Trophoblast cell (in vitro differentiated cells and primary cell): ENCODE data around the gene ABCB8.

Source experiments
- DNase-seq, 2 donors: peaks; one replicate each; pipeline ENCODE4 v3.0.0-alpha.2; 2016
- H2AFZ ChIP-seq: 2 replicates; pipeline ENCODE4 v1.6.1; 2013; ENCODE audit warnings: low read length, moderate library complexity, mild to moderate bottlenecking; ENCODE audit not compliant: insufficient read depth, poor library complexity
- H2AK5ac ChIP-seq: 2 replicates; pipeline ENCODE4 v1.6.1; 2013; ENCODE audit warnings: mild to moderate bottlenecking, low read length
- H2BK120ac ChIP-seq: 2 replicates; pipeline ENCODE4 v1.6.1; 2013; ENCODE audit warnings: low read length, mild to moderate bottlenecking, moderate library complexity; ENCODE audit not compliant: insufficient read depth, poor library complexity
- H2BK12ac ChIP-seq: 2 replicates; pipeline ENCODE4 v1.6.1; 2013; ENCODE audit warnings: mild to moderate bottlenecking, low read length, moderate library complexity
- H2BK5ac ChIP-seq: 2 replicates; pipeline ENCODE4 v1.6.1; 2013; ENCODE audit warnings: low read length, low read depth, moderate library complexity, mild to moderate bottlenecking; ENCODE audit not compliant: poor library complexity
- H3K14ac ChIP-seq: 2 replicates; pipeline ENCODE4 v1.6.1; 2013; ENCODE audit warnings: mild to moderate bottlenecking, low read length
- H3K18ac ChIP-seq: 2 replicates; pipeline ENCODE4 v1.6.1; 2013; ENCODE audit warnings: mild to moderate bottlenecking, low read length
- H3K23ac ChIP-seq: 2 replicates; pipeline ENCODE4 v1.6.1; 2013; ENCODE audit warnings: low read length
- H3K27ac ChIP-seq: 2 replicates; pipeline ENCODE4 v1.5.1; 2013; ENCODE audit warnings: low read depth, mild to moderate bottlenecking, inconsistent platforms, low read length, moderate library complexity
- H3K27me3 ChIP-seq: 2 replicates; pipeline ENCODE4 v1.6.1; 2013; ENCODE audit warnings: inconsistent platforms, mild to moderate bottlenecking, low read length, moderate library complexity; ENCODE audit not compliant: insufficient read depth
- H3K36me3 ChIP-seq, 2 experiments: 1 replicate in 1 of 2; 2 replicates in 1 of 2; pipeline ENCODE4 v1.6.1; 2013; ENCODE audit warnings: low read length in 2 of 2, mild to moderate bottlenecking in 2 of 2, moderate library complexity in 1 of 2; ENCODE audit not compliant: insufficient read depth in 2 of 2, control insufficient read depth in 1 of 2
- H3K4ac ChIP-seq: 2 replicates; pipeline ENCODE4 v1.6.1; 2013; ENCODE audit warnings: low read depth, mild to moderate bottlenecking, low read length, moderate library complexity
- H3K4me1 ChIP-seq, 2 experiments: 1 replicate in 1 of 2; 2 replicates in 1 of 2; pipeline ENCODE4 v1.6.1; 2013; ENCODE audit warnings: low read length in 2 of 2, mild to moderate bottlenecking in 2 of 2, moderate library complexity in 1 of 2; ENCODE audit not compliant: insufficient read depth in 2 of 2, control insufficient read depth in 1 of 2
- H3K4me2 ChIP-seq: 2 replicates; pipeline ENCODE4 v1.6.1; 2013; ENCODE audit warnings: inconsistent platforms, mild to moderate bottlenecking, low read length, moderate library complexity
- H3K4me3 ChIP-seq: 2 replicates; pipeline ENCODE4 v1.5.1; 2013; ENCODE audit warnings: mild to moderate bottlenecking, low read depth, low read length, inconsistent platforms
- H3K79me1 ChIP-seq: one replicate; pipeline ENCODE4 v1.6.1; 2013; ENCODE audit warnings: low read length
- H3K79me2 ChIP-seq: 2 replicates; pipeline ENCODE4 v1.6.1; 2013; ENCODE audit warnings: low read length, mild to moderate bottlenecking; ENCODE audit not compliant: control insufficient read depth, insufficient read depth, poor library complexity
- H3K9ac ChIP-seq: 2 replicates; pipeline ENCODE4 v1.6.1; 2013; ENCODE audit warnings: mild to moderate bottlenecking, low read length
- H3K9me3 ChIP-seq: 2 replicates; pipeline ENCODE4 v1.6.1; 2013; ENCODE audit warnings: low read depth, mild to moderate bottlenecking, control low read depth, inconsistent platforms, low read length; ENCODE audit not compliant: insufficient read depth
- H4K12ac ChIP-seq: 2 replicates; pipeline ENCODE4 v1.6.1; 2013; ENCODE audit warnings: low read depth, mild to moderate bottlenecking, low read length, moderate library complexity
- H4K8ac ChIP-seq: 2 replicates; pipeline ENCODE4 v1.6.1; 2013; ENCODE audit warnings: low read depth, mild to moderate bottlenecking, low read length, moderate library complexity
- H4K91ac ChIP-seq: one replicate; pipeline ENCODE4 v1.6.1; 2013; ENCODE audit warnings: low read depth, mild to moderate bottlenecking, low read length, moderate library complexity
- WGBS: extraction: QIAGEN DNeasy Blood & Tissue Kit; methylation state at CpG from one replicate; pipeline ENCODE4 v1.1.7; 2013; ENCODE audit warnings: missing lambda C conversion rate; ENCODE audit not compliant: insufficient read length, insufficient coverage; ENCODE audit errors: extremely low coverage; 5-methylcytosine and 5-hydroxymethylcytosine counted together

ABCB8 gene

DNA sequence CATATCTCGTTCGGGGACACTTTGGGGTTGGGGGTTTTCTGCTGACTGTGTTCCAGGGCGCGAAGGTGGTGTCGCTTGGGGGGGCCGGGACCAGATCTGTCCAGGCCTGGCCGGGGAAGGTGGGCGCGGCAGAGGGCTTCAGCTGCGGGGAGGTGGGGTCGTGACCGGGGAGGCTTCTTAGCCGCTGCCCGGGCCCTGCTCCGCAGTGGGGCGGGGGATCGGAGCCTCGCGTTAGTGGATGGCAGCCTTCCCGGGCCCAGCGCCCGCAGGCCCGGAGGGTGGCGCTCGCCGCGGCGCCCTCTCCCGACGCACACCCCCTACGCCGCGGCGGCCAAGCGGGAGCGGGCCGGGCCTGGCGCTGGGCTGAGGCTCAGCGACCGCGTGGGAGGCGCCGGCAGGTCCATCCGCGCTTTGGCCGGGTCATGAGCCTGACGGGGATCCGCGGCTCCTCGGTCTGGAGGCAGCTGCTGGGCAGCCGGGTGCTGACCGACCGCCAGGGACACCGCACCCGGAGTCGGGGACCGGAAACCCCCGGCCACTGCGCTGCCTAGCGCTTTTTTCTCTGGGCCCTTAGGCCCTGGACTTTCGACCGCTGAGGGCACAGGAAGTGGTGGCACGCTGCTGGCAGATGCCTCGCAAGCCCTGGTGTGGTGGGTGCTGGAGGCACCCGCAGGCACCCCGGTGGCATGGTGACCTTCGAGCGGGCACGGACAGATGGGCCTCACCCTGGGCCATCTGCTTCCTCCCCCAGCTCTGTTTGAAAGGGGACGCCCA, 59.2 kb downstream of the ABCB8 start:
- Histone ChIP-seq H2AFZ (peak overlapping the region; percentile 8), H4K12ac (peak overlapping the region; percentile 38), H3K4ac (peak overlapping the region; percentile 87), H2BK12ac (no peak overlapping the region), H3K4me3 (peak overlapping the region; percentile 75), H3K23ac (no peak overlapping the region), H4K8ac (peak overlapping the region; percentile 50), H2BK120ac (peak overlapping the region; percentile 34), H3K14ac (peak overlapping the region; percentile 88), H2AK5ac (peak overlapping the region; percentile 52), H4K91ac (peak overlapping the region; percentile 41), H3K27ac (peak overlapping the region; percentile 3), H3K9me3 (no peaks in the 10 kb centered on the region), H2BK5ac (peak overlapping the region; percentile 38), H3K27me3 (no peaks in the 10 kb centered on the region), H3K9ac (peak overlapping the region; percentile 78), H3K4me2 (peak overlapping the region; percentile 97), H3K18ac (peak overlapping the region; percentile 85), H3K36me3 (peaks cover 0 to 4% of the 10 kb centered on the region in 2 experiments), H3K4me1 (peaks cover 40 to 51% of the 10 kb centered on the region in 2 experiments), H3K79me1 (peaks cover 30% of the 10 kb centered on the region), H3K79me2 (peaks cover 29% of the 10 kb centered on the region)
- peak in 1 of 2 donors; percentile 59 for DNase-seq
- no CpG with 5 or more reads among the region's 70 CpGs for WGBS

DNA sequence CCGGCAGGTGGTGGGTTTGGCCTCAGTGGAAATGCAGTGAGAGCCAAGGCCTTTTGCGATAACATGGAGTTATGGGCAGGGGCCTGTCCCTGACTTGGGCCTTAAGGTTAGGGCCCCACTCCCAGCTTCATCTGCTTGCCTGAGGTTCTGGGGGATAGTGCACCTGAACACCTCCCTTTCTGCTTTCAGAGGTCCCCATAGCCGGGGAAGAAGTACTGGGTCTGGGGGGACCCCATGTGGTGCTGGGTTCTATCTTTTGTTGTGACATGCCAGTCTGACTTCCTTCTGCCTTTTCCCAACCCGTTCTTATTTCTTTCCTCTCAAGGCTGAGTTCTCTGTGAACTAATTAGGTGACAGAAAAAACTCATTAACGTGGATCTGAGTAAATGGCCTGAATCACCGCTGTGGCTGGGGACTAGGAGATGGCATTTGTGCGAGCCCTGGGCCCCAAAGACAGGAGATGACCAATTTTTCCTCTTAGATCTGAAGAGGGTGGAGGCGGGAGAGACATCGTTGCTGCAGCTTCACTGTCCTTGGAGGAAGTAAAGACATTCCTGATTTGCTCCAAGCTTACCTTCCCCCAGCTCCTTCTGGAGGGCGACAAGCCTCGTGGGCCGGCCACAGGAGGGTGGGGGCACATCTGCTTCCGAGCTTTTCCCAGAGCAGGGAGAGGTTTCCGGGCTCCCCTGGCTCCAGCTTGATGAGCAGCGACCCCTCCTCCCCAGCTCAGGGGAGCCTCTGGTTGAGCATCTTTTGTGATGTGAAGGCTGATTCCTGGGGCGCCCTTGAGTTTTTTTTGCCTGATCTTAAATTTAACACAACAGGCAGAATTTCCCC, 60.0 kb downstream of the ABCB8 start:
- Histone ChIP-seq H2BK5ac (no peak overlapping the region), H3K9me3 (no peaks in the 10 kb centered on the region)

DNA sequence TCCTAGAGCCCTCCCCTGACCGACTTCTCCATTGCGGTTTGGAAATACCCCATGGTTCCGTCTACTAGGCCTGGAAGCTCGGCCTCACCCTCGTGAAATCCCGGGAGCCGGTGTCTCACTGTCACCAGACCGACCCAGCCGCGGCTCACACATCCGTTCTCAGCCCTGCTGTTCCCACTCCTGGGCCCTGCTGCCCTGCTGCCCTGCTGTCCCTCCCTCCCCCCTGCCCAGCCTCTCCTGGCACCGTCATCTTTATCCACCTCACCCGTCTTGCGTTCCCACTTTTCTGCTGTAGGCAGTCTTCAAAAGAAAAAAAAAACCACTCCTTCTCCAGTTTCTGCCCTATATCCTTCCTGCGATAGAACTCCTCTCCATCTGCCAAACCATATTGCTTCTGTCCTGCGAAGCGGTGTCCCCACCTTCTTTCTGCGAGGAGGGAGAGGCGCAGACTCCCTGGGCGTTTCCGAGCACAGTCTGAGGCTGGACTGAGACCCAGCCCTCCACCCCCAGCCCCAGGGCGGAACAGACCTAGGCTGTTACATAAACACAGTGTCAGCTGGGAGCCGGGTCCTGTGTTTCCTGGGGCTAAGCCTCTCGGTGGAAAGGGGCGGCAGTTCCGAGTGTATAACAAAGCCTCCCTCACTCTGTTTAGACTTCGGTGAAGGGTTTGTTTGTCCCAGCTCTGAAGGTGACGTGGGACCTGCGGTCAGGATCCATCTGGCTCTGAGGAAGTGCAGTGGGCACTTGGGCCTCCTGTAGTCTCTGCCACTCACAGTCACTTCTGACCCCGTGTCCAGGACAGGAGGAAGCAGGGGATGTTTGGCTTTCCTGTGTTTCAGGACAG, 60.8 kb downstream of the ABCB8 start:
- Histone ChIP-seq H3K4me2 (peak overlapping the region; percentile 21), H4K91ac (peak overlapping the region; percentile 29), H3K79me2 (peaks cover 27% of the 10 kb centered on the region), H2AK5ac (peak overlapping the region; percentile 21), H3K18ac (peak overlapping the region; percentile 47), H3K79me1 (peaks cover 25% of the 10 kb centered on the region), H2BK5ac (no peak overlapping the region), H2BK120ac (no peak overlapping the region), H3K14ac (peak overlapping the region; percentile 20), H3K27ac (peak overlapping the region; percentile 54), H3K23ac (no peak overlapping the region), H2BK12ac (peak overlapping the region; percentile 23), H3K9me3 (no peaks in the 10 kb centered on the region), H3K27me3 (no peaks in the 10 kb centered on the region), H4K12ac (peak overlapping the region; percentile 13), H4K8ac (peak overlapping the region; percentile 6), H3K4me3 (no peak overlapping the region), H3K9ac (no peak overlapping the region), H3K4me1 (peaks cover 35 to 44% of the 10 kb centered on the region in 2 experiments), H2AFZ (no peak overlapping the region), H3K4ac (peak overlapping the region; percentile 18), H3K36me3 (peaks cover 5 to 6% of the 10 kb centered on the region in 2 experiments)
- WGBS, result no CpG with 5 or more reads among the region's 30 CpGs
- DNase-seq, result peak in 1 of 2 donors; percentile 44

More for the DNA sequence above, 60.0 kb downstream of the ABCB8 start:
- Histone ChIP-seq H2BK12ac (peak overlapping the region; percentile 8), H4K91ac (peak overlapping the region; percentile 41), H3K14ac (peak overlapping the region; percentile 76), H3K4me3 (peak overlapping the region; percentile 75), H2AFZ (peak overlapping the region; percentile 8), H3K27ac (no peak overlapping the region), H3K9ac (no peak overlapping the region), H4K8ac (peak overlapping the region; percentile 50), H3K27me3 (no peaks in the 10 kb centered on the region), H3K36me3 (peaks cover 0 to 4% of the 10 kb centered on the region in 2 experiments), H3K4ac (peak overlapping the region; percentile 87), H2AK5ac (no peak overlapping the region), H3K18ac (peak overlapping the region; percentile 85), H3K4me1 (peaks cover 37 to 48% of the 10 kb centered on the region in 2 experiments), H3K79me2 (peaks cover 23% of the 10 kb centered on the region), H3K23ac (no peak overlapping the region), H3K4me2 (peak overlapping the region; percentile 97), H2BK120ac (no peak overlapping the region), H4K12ac (no peak overlapping the region), H3K79me1 (peaks cover 27% of the 10 kb centered on the region)
- WGBS, result no CpG with 5 or more reads among the region's 16 CpGs
- DNase-seq, result no peak
